Measurements from ENCODE around the gene RNF121.

Gene RNF121

GRCh38 chr11:72005347-72006260, 76.8 kb downstream of the RNF121 start:
- DNase-seq (ENCODE audit: low spot score) = no peak

GRCh38 chr11:72006309-72007088, 77.7 kb downstream of the RNF121 start:
- DNase-seq (ENCODE audit: low spot score) = no peak

GRCh38 chr11:72007089-72007476, 78.2 kb downstream of the RNF121 start:
- no peak for DNase-seq (ENCODE audit: low spot score)

GRCh38 chr11:72007587-72007986, 78.7 kb downstream of the RNF121 start:
- DNase-seq (ENCODE audit: low spot score) = no peak

GRCh38 chr11:72008728-72009127, 79.9 kb downstream of the RNF121 start:
- no peak for DNase-seq (ENCODE audit: low spot score)

GRCh38 chr11:72009156-72009555, 80.3 kb downstream of the RNF121 start:
- DNase-seq (ENCODE audit: low spot score) = no peak

- DNase-seq (ENCODE audit: low spot score) = no peak
Observed at GRCh38 chr11:72010529-72011233, 81.8 kb downstream of the RNF121 start.

GRCh38 chr11:72012091-72012630, 83.3 kb downstream of the RNF121 start:
- no peak for DNase-seq (ENCODE audit: low spot score)

- DNase-seq (ENCODE audit: low spot score) = peak; percentile 68
Observed at GRCh38 chr11:72012897-72013721, 84.3 kb downstream of the RNF121 start.

GRCh38 chr11:72013765-72014711, 85.2 kb downstream of the RNF121 start:
- DNase-seq (ENCODE audit: low spot score) = no peak

GRCh38 chr11:72014761-72015320, 86.0 kb downstream of the RNF121 start:
- DNase-seq (ENCODE audit: low spot score) = no peak

GRCh38 chr11:72015511-72016061, 86.7 kb downstream of the RNF121 start:
- no peak for DNase-seq (ENCODE audit: low spot score)

GRCh38 chr11:72018171-72018570, 89.3 kb downstream of the RNF121 start:
- no peak for DNase-seq (ENCODE audit: low spot score)

GRCh38 chr11:72023335-72023734, 94.5 kb downstream of the RNF121 start:
- DNase-seq (ENCODE audit: low spot score) = no peak

GRCh38 chr11:72024069-72024754, 95.4 kb downstream of the RNF121 start:
- DNase-seq (ENCODE audit: low spot score) = no peak

- DNase-seq (ENCODE audit: low spot score) = no peak
Observed at GRCh38 chr11:72026090-72026489, 97.2 kb downstream of the RNF121 start.

GRCh38 chr11:72030472-72031045, 101.7 kb downstream of the RNF121 start:
- no peak for DNase-seq (ENCODE audit: low spot score)

GRCh38 chr11:72036687-72037086, 107.8 kb downstream of the RNF121 start:
- DNase-seq (ENCODE audit: low spot score) = no peak

Data from AG08395 (cell line).